HCT116 (cell line): ENCODE data around the gene TNKS1BP1. TPM values are rescaled to one million over a fixed set of nuclear protein-coding genes. Genes with fewer than 3 reads are reported as not detected.
A peak's percentile ranks its signal among the peaks of the same experiment; 100 is the strongest.

Experiments used
- ATAC-seq: fragments of 200-7000 bp; cut with Tn5 transposase; 2 replicates; pipeline ENCODE4 v1.9.1; 2020; ENCODE audit warnings: mild to moderate bottlenecking, moderate library complexity
- BruUV-seq: library from RNA; stranded (reverse); fragments of 400-500 nt; replicated peaks from 2 replicates; lab custom pipeline; 2021; lab: Mats Ljungman, UMichigan
- CTCF ChIA-PET: fragments of 300-600 bp; sonication (Branson Sonifier 250); formaldehyde crosslinking; loops from one replicate; lab custom pipeline; 2021; ENCODE audit warnings: antibody characterized with exemption; lab: Charles Lee
- POLR2A ChIA-PET: fragments of 300-600, 350-600 bp; sonication (Branson Sonifier 250); formaldehyde crosslinking; loops from one replicate; lab custom pipeline; 2021; ENCODE audit warnings: antibody characterized with exemption; lab: Charles Lee
- RAD21 ChIA-PET, 2 experiments: fragments of 300-600 bp; sonication (Branson Sonifier 250); formaldehyde crosslinking; loops; one replicate each; lab custom pipeline; 2023; ENCODE audit warnings: low total read pairs in 2 of 2; ENCODE audit not compliant: uncharacterized antibody in 2 of 2, unreplicated experiment in 2 of 2, low non-redundant PET in 1 of 2; lab: Charles Lee
- DNase-seq: peaks from one replicate; pipeline ENCODE4 v3.0.0-alpha.2; 2010; ENCODE audit warnings: low read depth, low spot score
- H2AFZ ChIP-seq: fragments of 200-600 bp; shearing (Covaris generic), sonication (generic); 2 replicates; pipeline ENCODE4 v1.6.1; 2017; ENCODE audit warnings: low read depth, mixed run types, mixed read lengths, antibody characterized with exemption, low read length; ENCODE audit not compliant: poor library complexity, severe bottlenecking
- H3K27ac ChIP-seq: 2 replicates; pipeline ENCODE4 v1.5.1; 2012; ENCODE audit warnings: low read depth, low read length
- H3K27me3 ChIP-seq: fragments of 200-600 bp; sonication (generic); 2 replicates; pipeline ENCODE4 v1.6.1; 2016; ENCODE audit warnings: mixed run types, low read length, mixed read lengths; ENCODE audit not compliant: insufficient read depth
- H3K36me3 ChIP-seq, 2 experiments: fragments of 200-500 bp in 1 of 2; fragments of 200-600 bp in 1 of 2; sonication (Bioruptor generic) in 1 of 2; sonication (generic) in 1 of 2; 2 replicates each; pipeline versions ENCODE4 v1.5.1 to v1.6.1; 2014 to 2016; ENCODE audit warnings: low read length in 2 of 2, inconsistent platforms in 1 of 2, mixed read lengths in 1 of 2, mixed run types in 1 of 2; ENCODE audit not compliant: insufficient read depth in 2 of 2, control insufficient read depth in 1 of 2
- H3K4me1 ChIP-seq, 2 experiments: fragments of 200-600 bp in 1 of 2; sonication (generic) in 1 of 2; 2 replicates each; pipeline versions ENCODE4 v1.5.1 to v1.6.1; 2012 to 2017; ENCODE audit warnings: low read length in 2 of 2, inconsistent platforms in 1 of 2, mild to moderate bottlenecking in 1 of 2, mixed read lengths in 1 of 2, mixed run types in 1 of 2, moderate library complexity in 1 of 2; ENCODE audit not compliant: insufficient read depth in 2 of 2, control insufficient read depth in 1 of 2
- H3K4me2 ChIP-seq: fragments of 200-600 bp; sonication (generic); 2 replicates; pipeline ENCODE4 v1.6.1; 2017; ENCODE audit warnings: mixed run types, low read length, mixed read lengths
- H3K4me3 ChIP-seq, 2 experiments: fragments of 200-600 bp in 1 of 2; sonication (generic) in 1 of 2; replicated peaks in 1 of 2; 2 replicates each; pipeline ENCODE4 v1.5.1; 2011 to 2016; ENCODE audit warnings: low read length in 2 of 2, control low read depth in 1 of 2, low read depth in 1 of 2, mild to moderate bottlenecking in 1 of 2, mixed read lengths in 1 of 2, mixed run types in 1 of 2
- H3K79me2 ChIP-seq: fragments of 200-600 bp; sonication (generic); 2 replicates; pipeline ENCODE4 v1.6.1; 2017; ENCODE audit warnings: mild to moderate bottlenecking, mixed run types, low read length, moderate library complexity, mixed read lengths; ENCODE audit not compliant: insufficient read depth
- H3K9ac ChIP-seq: fragments of 200-600 bp; sonication (generic); 2 replicates; pipeline ENCODE4 v1.6.1; 2016; ENCODE audit warnings: low read length, mixed read lengths
- H3K9me2 ChIP-seq: fragments of 200-600 bp; sonication (generic), shearing (Covaris generic); 2 replicates; pipeline ENCODE4 v1.6.1; 2017; ENCODE audit warnings: mixed run types, mild to moderate bottlenecking, moderate library complexity; ENCODE audit not compliant: insufficient read depth
- H3K9me3 ChIP-seq, 2 experiments: fragments of 200-500 bp in 1 of 2; fragments of 200-600 bp in 1 of 2; sonication (Bioruptor generic) in 1 of 2; sonication (generic) in 1 of 2; 2 replicates each; pipeline ENCODE4 v1.6.1; 2014 to 2017; ENCODE audit warnings: low read length in 2 of 2, mixed read lengths in 2 of 2, inconsistent platforms in 1 of 2, low read depth in 1 of 2, mild to moderate bottlenecking in 1 of 2, mixed run types in 1 of 2, moderate library complexity in 1 of 2; ENCODE audit not compliant: control insufficient read depth in 1 of 2, insufficient read depth in 1 of 2
- H4K20me1 ChIP-seq: fragments of 200-600 bp; sonication (generic), shearing (Covaris generic); 2 replicates; pipeline ENCODE4 v1.6.1; 2017; ENCODE audit warnings: mixed run types, mild to moderate bottlenecking, moderate library complexity; ENCODE audit not compliant: insufficient read depth
- ATF3 ChIP-seq: IDR thresholded peaks from 2 replicates; pipeline ENCODE4 v1.6.1; 2012
- CBX3 ChIP-seq: IDR thresholded peaks from 2 replicates; pipeline ENCODE4 v1.6.1; 2012; ENCODE audit warnings: low read depth
- CTCF ChIP-seq, 3 experiments: fragments of 200-600 bp in 1 of 3; sonication (generic) in 1 of 3; IDR thresholded peaks in 2 of 3; conservative IDR thresholded peaks in 1 of 3; 2 replicates each; pipeline ENCODE4 v1.5.1; 2012 to 2017; ENCODE audit warnings: low read depth in 2 of 3, low read length in 2 of 3, antibody characterized with exemption in 1 of 3, borderline replicate concordance in 1 of 3, control low read depth in 1 of 3, mild to moderate bottlenecking in 1 of 3, mixed read lengths in 1 of 3, mixed run types in 1 of 3, moderate library complexity in 1 of 3; ENCODE audit not compliant: insufficient read depth in 1 of 3
- RAD21 ChIP-seq: IDR thresholded peaks from 2 replicates; pipeline ENCODE4 v1.6.1; 2012; ENCODE audit warnings: low read depth, mild to moderate bottlenecking
- SRF ChIP-seq: IDR thresholded peaks from 2 replicates; pipeline ENCODE4 v1.6.1; 2012; ENCODE audit warnings: low read depth
- intact Hi-C: fragments of 100-400 bp; cut with micrococcal nuclease; formaldehyde crosslinking; loops from 2 replicates; pipeline ENCODE4 v1.10.0; 2022
- total RNA-seq: library from RNA; stranded (reverse); gene quantifications from one replicate; pipeline ENCODE4 v1.2.1, GENCODE V29; 2021; ENCODE audit not compliant: unreplicated experiment

The TNKS1BP1 gene
- total RNA-seq, 1 experiment from 2014 or later: 77.6 TPM

GRCh38 chr11:57341250-57341808 lies 16.6 kb upstream of the TNKS1BP1 start (continued):
- no peak for TF ChIP-seq SRF
- no peak for TF ChIP-seq CBX3

- intact Hi-C loops: no loop called here
- CTCF ChIA-PET: interaction anchor here (1.2 kb wide), 1 partner anchor 13 kb away, joined by 3 read pairs; no protein-coding TSS in a partner anchor
Measured at GRCh38 chr11:57340039-57340615, 15.4 kb upstream of the TNKS1BP1 start.

More at GRCh38 chr11:57340039-57340615, 15.4 kb upstream of the TNKS1BP1 start:
- H3K79me2 ChIP-seq: peaks cover 4% of the 10 kb centered on the region
- H2AFZ ChIP-seq: no peak overlapping the region
- ChIA-PET POLR2A (no interaction called here), RAD21 (no interaction called here)
- H4K20me1 ChIP-seq: no peaks in the 10 kb centered on the region
- ATAC-seq (peak; percentile 51), DNase-seq (no peak)
- no peak overlapping the region for H3K4me3 ChIP-seq
- H3K9me2 ChIP-seq: no peaks in the 10 kb centered on the region
- no peaks in the 10 kb centered on the region for H3K36me3 ChIP-seq
- BruUV-seq: no TSS peak
- H3K9me3 ChIP-seq: no peaks in the 10 kb centered on the region
- no peak overlapping the region for H3K9ac ChIP-seq
- H3K27ac ChIP-seq: no peak overlapping the region
- H3K4me1 ChIP-seq: peaks cover 6 to 9% of the 10 kb centered on the region in 2 experiments; a peak in 3 of 4 replicates
- no peaks in the 10 kb centered on the region for H3K27me3 ChIP-seq
- TF ChIP-seq RAD21: peak; percentile 52
- no peak for TF ChIP-seq ATF3
- TF ChIP-seq CTCF (IDR thresholded peaks at IDR 0.05 in 2 of 3, conservative IDR thresholded peaks at IDR 0.05 in 1 of 3; ENCODE audit: borderline replicate concordance in 1 of 3, insufficient read depth in 1 of 3, low read depth in 2 of 3, low read length in 2 of 3): peak; percentile 22 to 36 (median 32); a peak in 4 of 6 replicates
- no peak overlapping the region for H3K4me2 ChIP-seq
